Endometrial microvascular endothelial cells (primary cell): ENCODE data around the gene IL17RD. TPM values are rescaled to one million over a fixed set of nuclear protein-coding genes. Genes with fewer than 3 reads are reported as not detected.

Source experiments
- in situ Hi-C: cut with HindIII; loops from 2 replicates; pipeline ENCODE4 v1.10.0; 2017; ENCODE audit warnings: low sequenced_read_pairs, low pct_unique_long_range_greater_than_20kb; ENCODE audit errors: inconsistent ontology term
- total RNA-seq: library from RNA; depleted of rRNA; stranded (reverse); fragments of >200 nt; gene quantifications from one replicate; pipeline ENCODE4 v1.2.3, GENCODE V29; 2015; ENCODE audit errors: inconsistent ontology term

IL17RD gene
- total RNA-seq, 1 donor from 2014 or later = 1.6 TPM

DNA sequence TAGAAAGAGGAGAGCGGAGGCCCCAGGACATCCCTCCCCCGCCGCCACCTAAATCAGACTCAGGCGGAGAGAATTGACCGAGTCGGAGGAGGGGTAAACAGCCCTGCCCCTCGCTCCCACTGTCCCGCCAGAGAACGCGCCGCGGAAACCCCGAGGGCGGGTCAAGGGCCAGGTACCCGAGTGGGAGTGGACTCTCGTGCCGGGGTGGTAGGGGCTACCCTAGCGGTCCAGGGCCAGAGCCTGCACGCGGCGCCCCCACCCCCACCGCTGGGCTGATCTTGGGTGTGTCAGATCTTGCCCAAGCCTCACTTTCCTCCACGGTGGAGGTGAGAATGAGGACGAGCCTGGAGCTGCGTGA, 85.7 kb downstream of the IL17RD start:
- in situ Hi-C loops = no loop called here

DNA sequence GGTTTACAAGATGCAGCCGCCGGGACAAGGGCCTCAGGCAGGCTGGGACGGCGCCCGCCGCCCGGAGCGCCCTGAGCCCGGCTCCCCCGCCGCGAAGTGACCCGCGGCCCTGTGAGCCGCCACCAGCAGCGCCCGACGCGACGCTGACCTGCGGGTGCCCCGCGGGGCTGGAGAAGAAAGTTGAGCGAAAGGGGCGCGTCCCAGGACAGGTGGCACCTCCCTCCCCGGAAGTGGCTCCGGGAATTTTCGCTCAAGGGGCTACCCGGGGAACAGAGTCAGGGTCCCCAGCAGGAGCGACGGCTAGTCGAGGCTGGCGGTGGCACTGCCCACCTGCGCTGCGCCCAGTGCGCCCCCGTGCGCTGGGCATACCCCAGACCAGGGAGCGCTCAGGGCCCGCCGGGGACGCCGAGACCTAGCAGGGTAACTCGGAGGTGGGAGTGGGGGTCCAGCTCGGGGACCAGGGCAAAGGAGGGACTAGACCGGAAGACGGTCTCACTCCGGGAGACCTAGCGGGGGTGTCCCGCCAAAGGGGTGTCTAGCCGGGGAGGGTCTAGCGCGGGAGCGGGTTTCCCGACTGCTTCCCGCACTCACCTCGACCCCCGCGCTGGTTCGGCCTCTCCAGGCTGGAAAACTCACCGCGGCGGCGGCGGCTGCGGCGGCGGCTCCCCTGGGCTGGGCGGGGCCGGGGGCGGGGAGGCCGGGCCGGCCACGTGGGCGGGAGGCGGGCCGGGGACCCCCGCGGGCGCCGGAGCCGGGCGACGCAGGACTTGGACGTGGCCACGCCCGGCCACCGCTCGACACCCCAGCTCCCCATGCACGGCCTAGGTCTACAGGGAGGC, 86.3 kb downstream of the IL17RD start:
- in situ Hi-C loops = no loop called here

DNA sequence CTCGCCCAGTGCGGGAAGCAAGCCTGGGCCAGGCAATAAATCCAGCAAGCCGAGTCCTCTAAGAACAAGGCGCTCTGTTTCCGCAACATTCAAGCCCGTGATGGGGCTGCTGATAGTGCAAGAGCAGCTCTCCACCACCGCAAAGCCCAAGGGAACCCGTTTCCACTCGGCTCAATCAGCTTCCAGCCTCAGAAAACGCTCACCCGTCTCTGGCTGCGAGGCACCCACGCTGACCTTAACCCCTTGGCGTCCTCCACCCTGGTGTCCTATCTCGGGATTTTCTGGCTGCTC, 86.9 kb downstream of the IL17RD start:
- in situ Hi-C loops = no loop called here

DNA sequence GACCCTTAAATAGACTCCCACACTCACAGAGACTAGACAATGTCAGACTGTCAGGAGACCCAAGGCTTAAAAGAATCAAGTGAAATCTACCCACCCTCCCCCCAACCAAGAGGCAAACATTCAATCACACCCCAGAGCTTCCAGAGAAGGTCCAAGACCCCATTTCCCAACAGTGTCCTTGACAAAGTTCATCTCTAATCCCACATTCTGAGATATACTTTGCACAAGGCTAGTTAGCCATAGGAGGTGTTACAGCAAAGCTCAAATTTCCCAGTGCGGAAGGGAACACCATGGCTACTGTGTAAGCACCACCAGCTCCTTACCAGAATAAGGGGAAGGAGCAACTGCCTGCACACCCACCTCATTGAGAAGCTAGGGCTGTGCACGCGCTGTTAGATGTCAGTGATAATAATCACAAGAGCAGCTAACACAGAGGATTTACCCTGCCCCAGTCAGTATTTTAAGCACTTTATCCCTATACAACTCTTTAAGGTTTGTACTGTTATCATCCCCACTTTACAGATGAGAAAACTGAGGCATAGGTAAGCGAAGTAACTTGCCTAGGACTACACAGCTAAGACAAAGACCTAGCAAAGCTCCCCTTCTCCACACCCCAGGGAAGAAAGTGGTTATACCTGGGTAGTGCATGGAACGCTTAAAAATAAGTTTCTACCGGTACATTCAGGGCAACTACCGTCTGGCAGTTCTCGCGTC, 87.4 kb downstream of the IL17RD start:
- in situ Hi-C loops = no loop called here

DNA sequence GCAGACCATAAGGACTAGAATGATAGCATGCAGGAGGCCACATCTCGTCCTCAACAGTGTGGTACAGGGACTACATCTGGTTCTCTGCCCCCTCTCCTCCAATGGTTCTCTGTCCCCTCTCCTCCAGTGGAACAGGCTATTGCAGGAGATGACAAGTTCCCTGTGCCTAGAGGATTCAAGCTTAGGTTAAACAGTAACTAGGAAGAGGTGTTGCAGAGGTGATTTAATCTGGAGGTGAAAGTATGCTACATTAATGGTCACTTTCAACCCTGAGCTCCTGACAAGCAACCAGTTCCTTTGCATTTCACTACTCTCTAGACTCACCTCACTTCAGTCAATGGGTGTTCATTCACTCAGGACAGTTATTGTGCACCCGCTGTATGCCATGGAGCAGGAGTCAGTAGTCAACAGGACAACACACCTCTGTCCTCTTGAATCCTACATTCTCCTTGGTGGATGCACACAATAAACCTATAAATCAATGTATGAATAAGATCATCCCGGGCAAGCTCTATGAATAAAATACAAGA, 88.7 kb downstream of the IL17RD start:
- in situ Hi-C loops = no loop called here

DNA sequence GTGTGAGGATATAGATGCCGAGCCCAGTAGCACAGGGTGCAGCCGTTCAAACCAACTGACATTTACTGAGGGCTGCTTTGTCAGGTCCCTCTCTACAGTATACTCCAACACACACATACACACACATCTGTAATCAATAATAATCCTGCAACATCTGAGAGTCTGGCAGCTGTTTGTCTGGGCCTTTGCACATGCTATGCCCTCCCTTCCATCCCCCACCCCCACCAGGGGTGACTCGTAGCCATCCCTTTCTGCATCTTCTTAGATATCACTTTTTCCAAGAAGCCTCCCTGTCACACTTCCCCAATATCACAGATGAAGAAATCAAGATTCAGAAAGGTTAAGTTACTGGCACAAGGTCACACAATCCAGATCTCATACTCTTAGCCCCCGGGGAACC, 91.0 kb downstream of the IL17RD start:
- in situ Hi-C loops = no loop called here

DNA sequence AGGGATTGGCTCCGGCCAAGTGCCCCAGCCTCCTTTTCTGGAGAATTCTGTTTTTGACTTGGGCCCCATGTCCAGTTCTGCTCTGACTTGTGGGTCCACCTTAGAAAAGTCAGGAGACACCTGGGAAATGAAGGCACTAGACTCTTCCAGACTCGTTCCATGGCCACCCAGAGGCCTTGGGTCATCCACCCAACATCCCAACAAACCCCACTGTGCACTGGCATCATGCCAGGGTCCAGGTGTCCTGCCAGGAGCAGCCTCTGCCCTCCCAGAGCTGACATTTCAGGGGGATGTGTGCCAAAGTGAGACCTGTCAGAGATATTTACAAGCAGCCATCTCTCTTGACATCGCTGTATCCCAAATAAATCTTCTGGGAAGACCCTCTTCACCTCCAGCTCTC, 91.5 kb downstream of the IL17RD start:
- in situ Hi-C loops = no loop called here

DNA sequence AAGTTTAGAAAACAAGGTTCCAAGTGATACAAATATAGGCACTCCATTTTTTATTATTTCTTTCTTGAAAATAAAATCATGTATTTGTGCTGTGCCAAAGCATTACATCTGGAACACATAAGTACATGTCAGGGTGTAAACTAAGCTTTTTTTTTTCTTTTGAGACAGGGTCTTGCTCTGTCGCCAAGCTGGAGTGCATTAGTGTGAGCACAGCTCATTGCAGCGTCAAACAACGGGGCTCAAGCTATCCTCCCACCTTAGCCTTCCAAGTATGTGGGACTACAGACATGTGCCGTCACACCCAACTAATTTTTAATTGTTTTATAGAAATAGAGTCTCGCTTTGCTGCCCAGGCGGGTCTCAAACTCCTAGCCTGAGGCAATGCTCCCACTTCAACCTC, 95.7 kb downstream of the IL17RD start:
- in situ Hi-C loops = no loop called here

DNA sequence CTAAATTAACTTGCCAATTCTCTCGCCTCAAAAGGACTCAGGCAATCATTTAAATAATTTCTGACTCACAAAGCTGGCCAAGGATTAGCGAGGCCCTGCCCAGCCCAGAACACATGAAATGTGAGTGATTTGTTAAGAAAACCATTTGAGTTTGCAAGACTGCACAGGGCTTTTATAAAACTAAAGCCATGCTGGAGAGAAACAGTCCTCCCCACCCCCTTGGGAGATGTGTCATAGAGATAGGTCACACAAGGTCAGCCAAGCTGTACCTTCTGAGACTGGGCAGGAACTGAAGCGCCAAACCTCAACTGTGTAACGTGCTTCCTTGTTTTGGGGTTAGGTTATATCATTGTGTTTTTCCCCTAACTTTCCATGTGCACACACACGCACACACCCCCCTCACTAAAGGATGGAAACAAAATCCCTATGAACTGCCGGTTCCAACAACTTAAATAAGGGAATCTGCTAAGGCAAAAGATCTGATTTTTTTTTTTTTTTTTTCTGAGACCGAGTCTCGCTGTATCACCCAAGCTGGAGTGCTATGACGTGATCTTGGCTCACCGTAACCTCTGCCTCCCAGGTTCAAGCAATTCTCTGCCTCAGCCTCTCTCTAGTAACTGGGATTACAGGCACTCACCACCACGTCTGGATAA, 96.6 kb downstream of the IL17RD start:
- in situ Hi-C loops = no loop called here

DNA sequence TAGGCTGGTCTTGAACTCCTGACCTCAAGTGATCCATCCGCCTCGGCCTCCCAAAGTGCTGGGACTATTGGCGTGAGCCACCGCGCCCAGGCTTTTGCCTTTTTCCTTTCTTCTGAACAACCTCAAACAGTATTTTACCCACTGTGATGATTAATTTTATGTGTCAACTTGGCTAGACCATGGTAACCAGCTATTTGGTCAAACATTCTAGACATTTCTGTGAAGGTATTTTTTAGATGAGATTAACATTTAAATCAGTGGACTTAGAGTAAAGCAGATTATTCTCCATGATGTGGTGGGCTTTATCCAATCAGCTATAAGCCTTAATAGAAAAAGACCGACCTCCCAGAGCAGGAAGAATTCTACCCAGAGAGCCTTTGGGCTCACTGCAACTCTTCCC, 98.7 kb downstream of the IL17RD start:
- in situ Hi-C loops = no loop called here

DNA sequence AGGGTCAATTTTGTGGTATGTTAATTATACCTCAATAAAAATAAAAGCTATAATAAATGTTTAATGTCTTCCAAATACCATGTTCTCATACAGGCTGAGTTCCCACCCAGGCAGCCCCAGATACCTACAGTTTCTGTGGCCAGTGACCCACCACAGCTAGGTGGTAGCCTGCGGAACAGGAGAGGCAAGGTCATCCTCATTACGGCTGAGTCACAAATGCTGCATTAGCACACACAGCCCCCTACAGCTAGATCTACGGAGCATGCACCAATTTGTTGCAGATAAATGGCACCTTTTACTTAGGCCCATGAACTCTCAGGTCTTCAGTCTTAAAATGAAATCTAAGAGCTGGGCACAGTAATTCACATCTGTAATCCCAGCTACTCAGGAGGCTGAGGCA, 99.6 kb downstream of the IL17RD start:
- in situ Hi-C loops = no loop called here

DNA sequence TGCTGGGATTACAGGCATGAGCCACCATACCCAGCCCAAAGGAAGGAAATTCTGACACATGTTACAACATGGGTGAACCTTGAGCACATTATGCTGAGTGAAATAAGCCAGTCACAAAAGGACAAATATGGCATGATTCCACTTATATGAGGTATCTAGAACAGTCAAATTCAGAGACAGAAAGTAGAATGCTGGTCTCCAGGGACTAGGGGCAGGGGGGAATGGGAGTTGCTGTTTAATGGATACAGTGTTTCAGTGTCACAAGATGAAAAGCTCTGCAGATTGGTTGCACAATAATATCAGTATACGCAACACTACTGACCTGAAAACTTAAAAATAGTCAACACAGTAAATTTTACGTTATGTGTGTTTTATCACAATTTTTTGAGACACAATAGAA, 100.6 kb downstream of the IL17RD start:
- in situ Hi-C loops = no loop called here

DNA sequence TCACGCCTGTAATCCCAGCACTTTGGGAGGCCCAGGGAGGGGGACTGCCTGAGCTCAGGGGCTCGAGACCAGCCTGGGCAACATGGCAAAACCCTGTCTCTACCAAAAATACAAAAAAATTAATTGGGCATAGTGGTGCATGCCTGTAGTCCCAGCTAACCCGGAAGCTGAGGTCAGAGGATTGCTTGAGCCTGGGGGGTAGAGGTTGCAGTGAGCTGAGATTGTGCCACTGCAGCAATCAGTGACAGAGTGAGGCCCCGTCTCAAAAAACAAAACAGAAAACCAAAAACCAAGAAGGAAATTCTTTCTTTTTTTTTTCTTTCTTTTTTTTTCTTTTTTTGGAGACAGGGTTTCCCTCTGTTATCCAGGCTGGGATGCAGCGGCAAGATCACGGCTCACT, 101.2 kb downstream of the IL17RD start:
- in situ Hi-C loops = no loop called here

DNA sequence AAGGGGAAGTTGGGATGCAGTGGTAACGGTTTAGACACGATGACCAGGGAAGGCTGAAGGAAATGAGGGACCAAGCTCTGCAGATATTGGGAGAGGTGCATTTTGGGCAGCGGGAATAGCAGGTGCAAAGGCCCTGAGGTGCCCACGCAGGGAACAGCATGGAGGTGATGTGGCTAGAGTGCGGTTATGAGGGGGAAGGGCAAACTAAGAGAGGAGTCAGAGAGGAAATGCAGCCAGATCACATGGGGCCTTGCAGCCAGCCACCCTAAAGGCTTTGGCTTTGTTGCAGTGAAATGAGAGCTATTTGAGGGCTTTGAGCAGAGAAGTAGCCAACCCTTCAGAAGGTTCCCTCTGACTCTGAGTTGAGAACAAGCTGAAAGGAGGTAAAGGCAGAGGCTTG, 102.1 kb downstream of the IL17RD start:
- in situ Hi-C loops = no loop called here

DNA sequence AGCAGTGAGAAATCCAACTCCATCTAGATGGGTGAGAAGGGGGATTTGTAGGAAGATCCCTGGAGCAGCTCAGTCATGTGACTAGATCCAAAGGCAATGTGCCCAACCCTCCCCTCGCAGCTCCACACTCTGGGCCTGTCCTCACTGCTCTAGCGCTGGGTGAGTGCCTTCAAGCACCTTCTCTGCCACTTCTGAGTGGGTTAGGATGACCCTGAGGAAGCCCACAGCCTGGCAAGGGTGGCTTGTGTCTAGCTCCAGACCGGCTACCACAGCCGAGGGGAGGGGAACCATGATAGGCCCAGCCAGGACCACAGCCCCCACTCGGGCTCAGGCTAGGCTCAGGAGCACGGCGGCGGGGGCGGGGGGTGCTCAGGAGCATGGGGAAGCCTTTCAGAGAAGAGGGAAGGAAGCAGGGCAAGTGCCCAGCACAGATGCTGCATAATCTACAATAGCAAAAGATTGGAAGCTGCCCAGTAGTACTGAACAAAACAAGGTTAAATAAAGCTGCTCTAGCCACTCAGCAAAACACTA, 103.0 kb downstream of the IL17RD start:
- in situ Hi-C loops = no loop called here

DNA sequence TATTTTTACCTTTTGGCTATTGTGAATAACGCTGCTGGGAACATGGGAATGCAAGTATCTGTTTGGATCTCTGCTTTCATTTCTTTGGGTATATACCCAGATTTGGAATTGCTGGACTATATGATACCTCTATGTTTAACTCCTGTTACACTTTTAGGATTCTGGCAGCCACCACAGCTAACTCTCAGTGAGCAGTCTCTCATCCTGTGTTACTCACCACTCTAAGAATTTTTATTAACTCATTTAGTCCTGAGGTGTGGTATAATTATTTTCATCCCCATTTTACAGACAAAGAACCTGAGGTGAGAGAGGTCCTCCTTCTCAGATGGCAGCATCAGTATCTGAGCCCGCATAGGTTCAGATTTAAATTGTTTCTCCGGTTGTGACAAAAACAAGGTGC, 103.6 kb downstream of the IL17RD start:
- in situ Hi-C loops = no loop called here

DNA sequence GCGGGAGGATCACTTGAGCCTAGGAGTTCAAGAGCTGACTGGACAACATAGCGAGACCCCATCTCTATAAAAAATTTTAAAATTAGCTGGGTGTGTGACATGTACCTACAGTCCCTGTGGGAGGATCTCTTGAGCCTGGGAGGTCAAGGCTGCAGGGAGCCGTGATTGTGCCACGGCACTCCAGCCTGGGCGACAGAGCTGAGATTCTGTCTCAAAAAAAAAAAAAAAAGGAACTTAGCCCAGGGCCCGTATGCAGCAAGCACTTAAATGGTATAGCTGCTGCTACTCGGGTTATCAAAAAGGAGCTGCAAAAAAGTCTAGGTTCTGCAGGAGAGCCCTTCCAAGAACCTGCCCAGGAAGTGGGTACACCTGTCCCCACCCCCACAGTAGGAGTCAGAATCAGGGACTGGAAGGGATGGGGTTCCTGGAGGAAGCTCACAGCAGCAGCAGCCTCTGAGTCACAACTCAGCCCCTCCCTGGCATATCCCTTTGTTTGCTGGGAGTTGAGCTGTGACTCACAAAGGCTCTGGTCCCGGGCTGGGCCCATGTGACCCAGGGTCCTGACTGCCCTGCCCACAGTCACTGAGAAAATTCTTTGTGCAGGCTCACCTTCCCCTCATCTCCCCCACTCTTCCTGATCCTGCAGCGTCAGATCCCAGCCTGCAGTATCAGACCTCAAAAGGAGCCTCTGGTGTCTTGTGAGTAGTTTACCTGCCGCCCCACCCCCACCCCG, 104.9 kb downstream of the IL17RD start, which contains the start of gene SPATA12:
SPATA12 (plus strand) TSS at position 576 of the 733 bp plus-strand sequence. CDS start 13,031 bp downstream, outside the sequence.
- in situ Hi-C loops = no loop called here

DNA sequence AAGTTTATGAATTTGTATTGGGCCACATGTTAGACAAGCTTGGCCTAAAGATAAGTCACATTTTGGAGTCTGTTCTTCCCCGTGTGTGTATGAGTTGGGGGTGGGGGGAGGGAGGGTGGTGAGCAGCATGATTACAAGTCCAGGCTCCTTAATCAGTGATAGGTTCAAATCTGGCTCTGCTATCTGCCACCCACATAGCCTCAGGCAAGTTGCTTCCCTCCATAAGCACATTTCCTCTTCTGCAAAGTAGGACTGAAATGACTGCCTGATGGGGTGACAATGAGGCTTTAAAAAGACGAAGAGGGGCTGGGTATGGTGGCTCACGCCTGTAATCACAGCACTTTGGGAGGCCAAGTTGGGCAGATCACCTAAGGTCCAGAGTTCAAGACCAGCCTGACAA, 105.7 kb downstream of the IL17RD start:
- in situ Hi-C loops = no loop called here

DNA sequence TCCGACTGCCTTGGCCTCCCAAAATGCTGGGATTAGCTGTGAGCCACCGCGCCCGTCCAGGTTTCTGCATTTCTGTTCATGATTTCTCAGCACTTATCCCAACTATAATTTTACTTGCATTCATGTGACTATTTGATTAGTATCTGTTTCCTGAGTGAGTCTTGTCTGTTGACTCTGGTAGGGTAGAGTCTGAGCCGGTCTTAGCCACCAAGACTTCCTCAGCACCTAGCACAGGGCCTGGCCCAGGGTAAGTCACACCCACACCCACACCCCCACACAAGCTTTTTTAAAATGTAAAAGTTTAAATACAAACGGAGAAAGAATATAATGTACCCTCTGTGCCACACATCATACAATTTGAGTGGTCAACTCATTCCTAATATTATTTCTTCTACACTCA, 107.8 kb downstream of the IL17RD start:
- in situ Hi-C loops = no loop called here
